HG03060 (cell line): Measurements from ENCODE around the gene RCAN2.
"Not testable (repeated sequence)": the region's sequence is repeated elsewhere in the genome, so short reads cannot be mapped to it uniquely, and the experiment has no call there.

Experiments used
- ATAC-seq: cut with Tn5 transposase; IDR thresholded peaks from one replicate; pipeline ENCODE4 v1.9.1; 2021; ENCODE audit warnings: low read depth, moderate number of reproducible peaks; ENCODE audit not compliant: unreplicated experiment

The RCAN2 gene

DNA sequence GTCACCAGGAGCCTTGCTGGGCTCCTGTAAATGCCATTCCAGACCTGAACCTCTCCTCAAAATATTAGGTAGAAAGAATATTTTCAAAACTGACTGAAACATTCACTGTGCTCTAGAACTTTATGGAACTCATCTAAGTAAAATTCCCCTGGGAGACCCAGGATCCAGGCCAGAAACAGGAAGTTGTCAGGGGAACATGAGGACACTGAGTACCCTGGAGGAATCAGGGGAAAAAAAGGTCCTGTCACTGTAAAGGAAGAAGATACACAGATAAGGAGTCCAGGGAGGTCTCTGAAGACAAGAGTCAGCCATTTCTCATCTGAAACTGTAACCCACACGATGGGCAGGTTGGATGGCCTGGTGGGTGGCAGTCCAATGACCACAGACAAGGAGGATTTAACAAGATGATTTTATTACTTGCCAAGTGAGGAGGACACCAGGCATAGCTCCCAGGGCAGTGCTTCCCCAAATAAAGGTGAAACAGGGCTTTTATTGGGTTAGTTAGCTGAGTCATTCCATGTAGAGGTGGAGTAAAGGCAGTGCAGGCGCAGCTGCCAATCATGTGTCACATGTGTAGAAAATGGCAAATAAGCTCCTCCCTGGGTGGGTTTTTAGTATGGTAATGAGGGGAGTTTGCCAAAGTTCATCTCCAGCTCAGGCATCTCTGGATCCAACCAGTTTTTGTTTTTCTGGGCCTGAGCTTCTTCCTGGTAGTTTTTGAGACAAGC is 138.5 kb downstream of the RCAN2 start:
- ATAC-seq, result no peak

DNA sequence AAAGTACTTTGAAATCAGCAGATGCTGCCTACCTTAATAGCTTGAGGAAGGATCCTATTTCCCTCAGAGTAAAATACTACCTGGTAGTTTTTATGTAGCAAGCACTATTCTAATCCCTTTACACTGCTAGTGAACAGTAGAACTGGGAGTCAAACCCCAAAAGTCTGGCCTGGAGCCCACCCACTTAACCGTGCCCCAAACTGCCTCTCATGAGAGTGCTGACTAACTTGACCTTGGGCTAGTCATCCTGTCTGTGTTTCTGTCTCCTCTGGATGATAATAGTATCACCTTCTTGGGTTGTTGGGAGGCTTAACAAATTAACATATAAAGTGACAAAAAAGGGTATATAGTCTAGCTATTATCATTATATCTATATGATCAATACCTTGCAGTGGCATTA is 140.5 kb downstream of the RCAN2 start:
- ATAC-seq, result no peak

DNA sequence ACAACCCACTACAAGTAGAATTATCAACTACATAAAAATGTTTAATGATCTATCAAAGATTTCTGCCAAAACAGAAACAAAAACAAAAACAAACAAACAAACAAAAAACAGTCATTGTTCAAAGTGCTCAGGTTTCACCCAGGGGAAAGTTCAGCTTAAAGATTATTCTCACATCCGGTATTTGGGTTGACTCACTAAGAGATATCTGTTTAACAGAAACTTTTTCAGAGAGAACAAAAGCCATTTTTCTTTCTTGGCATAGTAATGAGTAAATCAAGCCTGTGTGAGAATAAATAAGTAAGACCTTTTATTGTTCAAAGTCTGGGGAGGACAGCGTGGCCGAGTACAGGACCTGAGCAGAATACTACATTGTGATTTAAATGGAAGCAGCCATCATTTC is 143.6 kb downstream of the RCAN2 start:
- ATAC-seq, result peak; percentile 75

DNA sequence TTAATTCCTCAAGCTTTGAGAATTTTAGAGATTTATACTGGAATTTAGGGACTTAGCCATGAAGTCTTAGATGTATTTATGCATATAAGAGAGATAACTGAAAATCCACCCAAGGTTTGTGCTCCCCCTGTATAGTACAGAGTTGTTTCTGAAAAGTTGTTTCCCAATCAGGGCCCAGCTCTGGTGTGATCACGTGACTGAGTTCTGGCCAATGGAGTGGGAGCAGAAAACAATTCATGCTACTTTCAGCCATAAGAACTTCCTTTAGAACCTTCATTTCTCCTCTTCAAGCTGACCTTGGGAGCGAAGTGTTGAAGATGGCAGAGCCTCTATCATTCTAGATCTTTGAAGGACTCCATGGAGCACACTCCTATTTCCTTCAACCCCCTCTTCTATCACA is 151.0 kb downstream of the RCAN2 start:
- no peak for ATAC-seq

DNA sequence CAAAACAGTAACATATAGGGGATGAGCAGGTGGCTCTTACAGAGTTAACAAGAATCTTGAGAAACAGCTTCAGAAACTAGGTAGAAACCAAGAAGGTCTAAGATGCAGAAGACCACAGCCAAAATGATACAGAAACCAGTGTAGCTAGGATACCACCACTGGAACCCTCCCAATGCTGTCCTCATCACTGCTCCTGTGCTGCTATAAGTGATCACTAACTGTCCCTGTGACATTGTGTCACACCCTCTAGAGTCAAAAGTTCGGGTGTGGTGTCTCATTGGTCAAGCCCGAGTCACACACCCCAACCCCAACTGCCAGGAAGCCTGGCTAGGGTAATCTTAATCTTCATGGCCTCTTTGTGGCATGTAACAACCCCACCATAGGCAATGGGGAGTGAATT is 153.1 kb downstream of the RCAN2 start:
- ATAC-seq, result no peak

DNA sequence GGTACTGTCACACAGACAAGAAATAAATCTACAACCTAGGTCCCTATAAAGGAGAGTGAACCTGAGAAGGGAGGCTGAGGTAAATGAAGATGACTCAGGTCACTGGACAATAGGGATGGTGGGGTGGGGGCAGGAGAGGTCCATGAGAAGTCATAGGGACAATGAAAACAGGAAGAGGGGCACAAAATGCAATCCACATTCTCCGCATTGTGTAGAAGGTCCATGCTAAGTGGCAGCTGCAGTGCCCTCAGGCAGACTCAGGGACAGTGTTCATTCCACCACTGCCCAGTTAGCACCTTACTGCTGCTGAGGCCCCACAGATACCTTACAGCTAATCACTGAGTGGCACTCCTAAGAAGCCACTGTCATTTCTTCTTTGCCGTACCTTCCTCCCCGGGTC is 156.8 kb downstream of the RCAN2 start:
- ATAC-seq, result no peak

DNA sequence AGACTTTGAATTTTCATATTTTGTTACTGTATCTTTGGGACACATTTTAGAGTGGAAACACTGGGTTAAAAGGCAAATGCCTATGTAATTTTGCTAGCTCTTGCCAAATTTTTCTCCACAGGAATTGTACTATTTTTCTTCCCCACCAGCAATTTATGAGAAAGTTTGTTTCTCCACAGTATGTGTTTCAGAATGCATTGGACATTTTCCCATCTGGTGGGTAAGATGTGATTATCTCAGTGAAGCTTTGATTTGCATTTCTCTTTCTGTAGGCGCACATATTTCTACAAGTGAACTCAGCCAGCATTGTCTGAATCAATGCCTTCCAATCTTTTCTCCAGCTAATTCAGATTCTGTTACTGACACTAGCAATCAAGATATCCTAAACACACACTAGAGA is 157.8 kb downstream of the RCAN2 start:
- no peak for ATAC-seq

DNA sequence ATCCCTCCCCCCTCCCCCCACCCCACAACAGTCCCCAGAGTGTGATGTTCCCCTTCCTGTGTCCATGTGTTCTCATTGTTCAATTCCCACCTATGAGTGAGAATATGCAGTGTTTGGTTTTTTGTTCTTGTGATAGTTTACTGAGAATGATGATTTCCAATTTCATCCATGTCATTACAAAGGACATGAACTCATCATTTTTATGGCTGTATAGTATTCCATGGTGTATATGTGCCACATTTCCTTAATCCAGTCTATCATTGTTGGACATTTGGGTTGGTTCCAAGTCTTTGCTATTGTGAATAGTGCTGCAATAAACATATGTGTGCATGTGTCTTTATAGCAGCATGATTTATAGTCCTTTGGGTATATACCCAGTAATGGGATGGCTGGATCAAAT is 158.8 kb downstream of the RCAN2 start:
- ATAC-seq, result not testable (repeated sequence)

DNA sequence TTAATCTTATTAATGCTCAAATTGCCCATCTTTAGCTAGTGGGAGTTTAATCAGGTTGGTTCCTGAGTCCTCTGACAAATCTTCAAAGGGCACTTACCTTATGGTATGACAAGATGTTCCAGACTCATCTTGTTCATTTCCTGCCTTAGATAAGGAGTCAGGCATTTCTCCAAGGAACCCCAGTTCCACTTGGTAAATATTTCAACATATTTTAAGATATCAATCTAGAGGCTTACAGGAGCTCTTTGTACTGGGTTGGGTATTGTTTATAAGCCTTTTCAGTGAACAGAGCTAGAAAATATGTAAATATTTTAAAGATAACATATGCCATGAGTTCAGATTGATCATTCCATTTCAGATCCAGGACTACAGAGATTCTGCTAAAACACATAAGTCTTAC is 159.8 kb downstream of the RCAN2 start:
- no peak for ATAC-seq

DNA sequence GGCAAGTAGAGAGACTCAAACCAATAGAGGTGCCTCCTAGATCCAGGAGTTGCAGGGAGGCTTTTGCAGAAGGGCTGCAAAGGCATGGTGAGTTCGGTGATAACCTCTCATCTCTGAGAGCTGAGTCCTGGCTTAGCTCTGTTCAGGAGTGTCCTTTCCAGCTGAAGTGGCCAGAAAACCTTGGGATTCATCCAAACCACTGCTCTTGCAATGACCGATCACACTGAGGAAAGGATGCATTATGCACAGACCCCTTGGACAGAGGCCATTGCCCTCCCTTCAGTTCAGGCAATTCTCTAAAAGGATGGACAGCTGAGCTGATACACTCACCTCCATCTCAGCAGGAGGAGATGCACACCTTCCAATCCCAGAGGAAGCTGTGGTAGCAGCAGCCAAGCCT is 161.7 kb downstream of the RCAN2 start:
- no peak for ATAC-seq

DNA sequence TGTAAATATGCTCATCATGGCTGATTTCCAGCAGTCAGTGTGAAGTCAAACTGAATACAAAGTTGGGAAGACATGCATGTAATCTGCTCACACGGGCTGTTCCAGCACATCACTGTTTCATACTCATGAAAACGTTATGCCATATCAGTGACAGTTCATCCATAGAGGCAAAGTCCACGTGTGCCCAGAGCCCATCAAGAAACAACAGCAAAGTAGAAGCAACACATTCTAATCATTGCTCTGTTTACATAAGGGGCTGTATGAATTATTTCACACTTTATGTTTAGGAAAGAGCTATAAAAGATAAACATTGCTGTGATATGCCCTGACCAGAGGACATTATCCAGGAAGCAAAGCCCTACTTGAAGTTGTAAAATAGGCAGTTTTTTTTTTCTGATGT is 163.5 kb downstream of the RCAN2 start:
- no peak for ATAC-seq

DNA sequence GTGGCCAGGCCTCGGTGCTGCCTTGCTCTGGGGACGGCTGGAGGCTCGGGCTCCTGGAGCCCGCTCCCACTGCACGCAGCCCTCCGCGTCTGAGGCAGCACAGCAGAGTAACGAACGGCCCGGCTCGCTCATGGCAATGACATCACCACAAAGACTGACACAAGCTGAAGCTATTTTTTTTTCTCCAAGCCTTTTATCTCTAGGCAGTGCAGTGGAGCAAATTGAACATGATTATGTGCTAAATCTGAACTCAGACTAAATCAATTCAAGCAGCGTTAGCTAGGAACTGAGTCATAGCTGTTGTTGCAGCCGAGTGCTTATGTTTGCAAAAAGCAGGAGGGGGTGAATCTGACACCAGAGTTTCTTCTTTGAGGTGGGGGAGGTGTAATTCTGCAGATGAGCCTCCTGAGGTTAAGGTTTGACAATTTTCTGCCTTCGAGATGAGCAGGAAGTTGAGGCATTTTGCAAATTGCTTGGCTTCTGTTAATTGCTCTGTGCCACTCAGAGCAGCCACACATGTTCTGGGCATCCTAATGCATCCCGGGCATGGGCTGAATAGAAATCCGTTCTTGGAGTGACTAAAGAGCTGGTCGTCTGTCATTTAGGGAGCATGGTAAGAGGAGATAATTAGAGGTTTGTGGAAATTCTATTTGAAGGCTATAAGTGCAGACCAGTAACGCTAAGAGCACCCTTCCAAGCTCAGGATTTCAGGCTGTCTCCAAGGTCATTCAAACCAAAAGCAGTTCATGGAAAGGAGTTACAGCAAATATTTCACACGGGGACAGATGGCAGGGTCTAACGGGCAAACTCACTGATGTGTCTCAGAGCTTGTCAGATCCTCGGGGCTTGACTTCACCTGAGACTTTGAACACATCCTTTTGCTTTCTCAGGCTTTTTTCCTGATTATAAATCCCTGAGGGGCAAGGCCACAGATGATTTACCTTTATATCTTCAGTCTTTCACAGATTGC is 165.4 kb downstream of the RCAN2 start:
- ATAC-seq, result no peak

DNA sequence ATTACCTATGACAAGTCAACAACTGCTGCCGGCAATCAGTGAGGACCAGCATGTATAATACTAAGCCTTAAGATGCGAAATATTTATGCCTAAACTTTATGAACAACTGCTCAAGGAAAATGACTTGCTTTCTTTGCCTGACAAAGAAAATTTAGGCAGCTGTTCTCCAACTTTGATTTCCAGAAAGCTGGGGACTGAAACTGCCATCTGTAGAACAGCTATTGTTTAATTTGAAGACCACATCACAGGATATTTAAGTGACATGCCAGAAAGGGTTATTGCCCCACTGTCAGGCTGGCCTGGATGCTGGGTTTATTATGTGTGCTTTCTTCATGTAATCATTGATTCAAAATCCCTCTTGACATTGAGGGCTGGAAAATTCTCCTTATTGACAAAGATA is 166.5 kb downstream of the RCAN2 start:
- ATAC-seq, result no peak

DNA sequence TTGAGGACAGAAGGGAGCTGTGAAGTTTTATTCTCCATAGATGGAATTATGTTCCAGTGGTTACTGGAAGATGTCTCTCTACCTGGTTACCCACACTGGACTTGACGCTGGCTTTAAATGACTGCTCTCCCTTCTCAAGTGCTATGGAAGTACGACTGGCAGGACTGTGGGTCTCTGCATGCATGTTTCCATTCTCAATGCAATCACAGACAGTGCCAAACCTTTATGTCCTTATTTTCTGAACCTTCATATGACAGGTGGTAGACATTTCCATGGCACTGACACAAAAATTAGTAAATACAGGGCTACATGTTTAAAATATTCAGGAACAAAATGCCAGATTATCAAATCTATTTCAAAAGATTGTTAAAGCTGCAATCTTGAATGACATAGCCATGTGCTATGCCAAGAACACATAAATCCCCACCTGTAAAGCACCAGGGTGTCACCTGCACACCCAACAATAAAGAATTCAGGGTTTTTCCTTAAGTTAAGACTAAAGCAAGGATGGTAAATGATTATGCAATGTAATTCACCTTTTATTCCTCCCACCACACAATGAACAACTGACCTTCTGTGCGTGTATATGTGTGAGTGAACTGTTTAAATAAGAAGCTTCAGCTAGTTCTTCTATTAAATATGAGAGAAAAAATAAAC is 167.2 kb downstream of the RCAN2 start:
- no peak for ATAC-seq

DNA sequence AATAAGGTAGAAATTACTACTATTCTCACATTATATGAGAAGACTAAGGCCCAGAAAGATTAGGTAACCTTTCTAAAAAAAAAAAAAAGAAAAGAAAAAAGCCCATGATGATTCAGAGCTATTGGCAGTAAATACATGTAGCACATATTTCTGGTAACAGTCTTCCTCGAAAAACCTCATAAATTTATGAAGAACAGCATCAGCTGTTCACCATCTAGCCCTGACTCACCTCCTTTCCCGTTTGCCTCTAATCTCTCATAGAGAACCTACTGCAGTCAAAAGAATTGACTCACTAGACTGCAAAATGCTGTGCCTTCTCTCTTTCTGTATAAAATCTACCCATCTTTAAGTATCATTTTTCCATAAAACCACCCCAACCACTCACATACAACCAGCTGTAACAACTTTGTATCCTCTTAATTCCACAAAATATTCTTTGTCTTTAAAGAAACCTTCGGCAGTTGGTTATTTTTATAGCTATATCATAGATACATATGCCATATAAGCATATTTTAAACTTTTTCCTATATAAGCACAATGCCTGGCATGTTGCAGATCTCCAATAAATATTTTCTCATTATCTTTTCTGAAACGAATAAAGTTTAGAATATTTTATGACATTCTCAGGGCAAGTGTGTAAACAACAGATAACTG is 167.8 kb downstream of the RCAN2 start:
- ATAC-seq, result no peak

DNA sequence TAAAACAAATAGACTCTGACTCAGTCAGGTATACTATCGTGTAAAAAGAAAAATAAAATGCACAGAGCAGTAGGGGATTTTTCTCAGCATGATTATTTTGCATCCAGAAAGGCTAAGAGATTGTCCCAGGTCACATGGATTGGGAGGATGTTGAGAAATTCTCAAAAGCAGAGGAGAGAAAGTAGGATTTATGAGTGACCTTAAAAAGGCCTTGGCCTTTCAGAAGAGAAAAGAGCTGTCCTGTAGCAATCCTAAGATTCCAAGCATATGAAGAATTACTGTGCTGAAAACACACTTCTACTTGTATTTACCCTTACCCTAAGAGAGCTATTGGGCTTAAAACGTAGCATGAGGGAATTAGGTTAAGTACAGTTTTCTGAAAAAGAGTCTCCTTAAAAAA is 170.7 kb downstream of the RCAN2 start:
- no peak for ATAC-seq

DNA sequence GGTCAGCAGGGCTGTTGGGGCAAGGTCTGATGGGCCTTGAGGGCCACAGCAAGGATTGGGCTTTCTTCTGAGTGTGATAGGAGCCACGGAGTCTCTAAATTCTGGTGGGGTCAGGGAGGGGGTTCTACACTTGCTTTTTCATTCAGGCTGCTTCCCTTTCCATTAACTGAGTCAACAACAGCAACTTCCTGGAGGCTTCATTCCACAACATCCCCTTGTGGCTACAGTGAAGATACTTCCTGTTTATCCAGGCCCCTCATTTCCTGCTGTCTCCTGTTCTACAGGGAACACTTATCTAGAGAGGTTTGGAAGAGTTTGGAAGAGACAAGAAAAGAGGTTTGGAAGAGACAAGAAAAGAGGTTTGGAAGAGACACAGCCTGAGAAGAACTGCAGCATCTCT is 175.7 kb downstream of the RCAN2 start:
- ATAC-seq, result no peak

DNA sequence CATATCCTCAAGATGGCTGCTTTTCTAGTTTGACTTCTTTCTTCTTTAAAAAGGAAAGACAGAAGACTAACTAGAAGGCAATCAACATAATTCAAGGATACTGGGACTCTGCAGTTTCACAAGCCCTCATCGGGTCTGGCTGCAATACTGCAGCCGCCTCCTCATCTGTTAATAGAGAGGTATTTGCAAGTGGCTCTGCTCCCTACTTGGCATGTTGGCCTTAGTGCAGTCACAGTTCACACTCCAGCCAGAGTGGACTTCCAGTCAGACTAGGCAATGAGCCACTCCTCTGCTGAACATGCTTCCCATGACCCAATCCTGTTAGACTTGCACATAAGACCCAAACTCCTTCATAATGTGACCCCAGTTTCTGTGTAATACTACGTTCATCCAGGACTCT is 178.6 kb downstream of the RCAN2 start:
- ATAC-seq, result no peak

DNA sequence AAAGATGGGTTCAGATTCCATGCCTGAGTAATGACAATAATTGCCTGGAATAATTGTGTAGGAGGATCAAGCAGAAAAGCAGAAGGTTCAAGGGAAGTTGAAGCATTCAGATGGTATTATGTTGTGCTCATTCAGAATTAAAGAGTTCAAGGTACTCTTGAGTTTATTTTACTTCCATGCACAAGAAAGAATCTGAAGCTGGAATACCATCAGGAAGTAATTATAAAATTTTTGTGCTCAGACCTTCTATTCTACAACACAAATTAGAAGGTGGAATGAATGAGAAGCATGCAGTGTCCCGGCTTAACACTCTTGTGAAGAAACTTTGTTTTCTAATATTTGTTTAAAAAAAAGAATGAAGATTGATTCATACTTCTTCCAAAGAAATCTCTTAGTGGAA is 181.1 kb downstream of the RCAN2 start:
- ATAC-seq, result no peak

DNA sequence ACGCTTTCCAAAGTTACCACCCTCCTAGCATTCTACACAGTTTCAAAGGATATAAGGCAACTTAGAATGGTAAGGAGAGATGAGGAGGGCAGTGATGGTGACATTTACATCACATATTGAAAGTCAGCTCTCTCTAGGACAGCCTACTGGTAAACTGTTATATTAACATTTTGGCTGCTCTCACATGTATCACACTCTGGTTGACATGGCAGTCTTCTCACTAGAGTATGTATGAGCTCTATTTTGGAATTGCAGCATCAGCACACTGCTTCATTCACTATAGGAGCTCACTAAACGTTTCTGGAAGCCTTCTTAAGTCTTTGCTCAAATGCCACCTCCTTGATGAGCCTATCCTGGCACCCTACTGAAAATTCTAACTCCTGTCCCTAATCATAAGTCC is 184.8 kb downstream of the RCAN2 start:
- no peak for ATAC-seq

DNA sequence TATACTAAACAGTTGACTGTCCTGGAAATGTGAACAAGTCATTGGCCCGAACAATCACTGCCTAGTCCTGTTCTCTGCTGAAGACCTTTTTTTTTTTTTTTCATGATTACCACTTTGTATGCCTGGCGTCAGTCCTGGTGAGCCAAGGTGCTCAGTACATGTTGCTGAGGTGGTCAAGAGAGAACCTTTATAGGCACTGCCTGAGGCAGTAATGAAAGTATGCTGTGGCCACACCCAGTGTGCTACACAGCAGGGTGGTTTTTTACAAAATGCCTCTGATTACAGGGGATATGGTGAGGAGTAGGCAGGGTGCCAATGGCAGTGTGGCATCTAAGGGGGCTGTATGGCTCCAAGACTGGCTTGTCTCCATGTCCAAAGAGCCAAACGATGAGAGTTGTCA is 185.4 kb downstream of the RCAN2 start:
- ATAC-seq, result no peak
